WTC11 (cell line): ENCODE measurements around the gene SLC35G3. TPM values are rescaled to one million over a fixed set of nuclear protein-coding genes. Genes with fewer than 3 reads are reported as not detected.

Source experiments
- ATAC-seq: fragments of 200-7000 bp; cut with Tn5 transposase; 2 replicates; pipeline ENCODE4 v1.10.0; 2021; ENCODE audit warnings: mild to moderate bottlenecking, moderate library complexity
- CTCF ChIA-PET: fragments of 300-600 bp; sonication (Branson Sonifier 250); formaldehyde crosslinking; loops from one replicate; lab custom pipeline; 2021; ENCODE audit warnings: antibody characterized with exemption; lab: Charles Lee
- POLR2A ChIA-PET: fragments of 350-600 bp; sonication (Branson Sonifier 250); formaldehyde crosslinking; loops from one replicate; lab custom pipeline; 2021; ENCODE audit warnings: antibody characterized with exemption; lab: Charles Lee
- DNase-seq: peaks from one replicate; pipeline ENCODE4 v3.0.0; 2021; ENCODE audit warnings: low spot score
- H3K27ac Mint-ChIP-seq: 2 replicates; pipeline ENCODE4 v1.8.0; 2021; ENCODE audit warnings: mixed read lengths
- H3K27me3 Mint-ChIP-seq: 2 replicates; pipeline ENCODE4 v1.8.0; 2021; ENCODE audit warnings: low read depth, mild to moderate bottlenecking, moderate library complexity, mixed read lengths
- H3K36me3 Mint-ChIP-seq: 2 replicates; pipeline ENCODE4 v1.8.0; 2021; ENCODE audit warnings: mixed read lengths
- H3K4me1 Mint-ChIP-seq: 2 replicates; pipeline ENCODE4 v1.8.0; 2022; ENCODE audit warnings: mixed read lengths
- H3K4me3 Mint-ChIP-seq: 2 replicates; pipeline ENCODE4 v1.8.0; 2021; ENCODE audit warnings: mild to moderate bottlenecking, moderate library complexity, mixed read lengths
- H3K9me3 Mint-ChIP-seq: 2 replicates; pipeline ENCODE4 v1.8.0; 2021; ENCODE audit warnings: mixed read lengths
- AR ChIP-seq: fragments of 250-450 bp; sonication (Bioruptor Pico); IDR thresholded peaks from 2 replicates; pipeline ENCODE4 v1.9.0; 2021; ENCODE audit warnings: mild to moderate bottlenecking
- ATF2 ChIP-seq: sonication (generic); formaldehyde crosslinking; IDR thresholded peaks from 2 replicates; pipeline ENCODE4 v1.8.1; 2022; ENCODE audit warnings: low read depth, missing genetic modification reagents, borderline replicate concordance
- ATF3 ChIP-seq: sonication (generic); formaldehyde crosslinking; conservative IDR thresholded peaks from 2 replicates; pipeline ENCODE4 v1.8.1; 2022; ENCODE audit warnings: mild to moderate bottlenecking, missing genetic modification reagents
- ATF6 ChIP-seq: sonication (generic); formaldehyde crosslinking; IDR thresholded peaks from 2 replicates; pipeline ENCODE4 v1.8.1; 2023; ENCODE audit warnings: mild to moderate bottlenecking, missing genetic modification reagents
- CDX4 ChIP-seq: fragments of 250-450 bp; sonication (Bioruptor Pico); IDR thresholded peaks from 2 replicates; pipeline ENCODE4 v1.9.0; 2021; ENCODE audit warnings: moderate library complexity, mild to moderate bottlenecking, inconsistent platforms, borderline replicate concordance
- E2F1 ChIP-seq: sonication (generic); formaldehyde crosslinking; IDR thresholded peaks from 2 replicates; pipeline ENCODE4 v1.8.0; 2022; ENCODE audit warnings: mild to moderate bottlenecking, missing genetic modification reagents
- E2F5 ChIP-seq: sonication (generic); formaldehyde crosslinking; IDR thresholded peaks from 2 replicates; pipeline ENCODE4 v1.8.1; 2022; ENCODE audit warnings: mild to moderate bottlenecking, moderate library complexity, missing genetic modification reagents
- ELF4 ChIP-seq: sonication (generic); formaldehyde crosslinking; IDR thresholded peaks from 2 replicates; pipeline ENCODE4 v1.8.1; 2022; ENCODE audit warnings: low read depth, mild to moderate bottlenecking, moderate library complexity, missing genetic modification reagents
- KAT7 ChIP-seq: sonication (generic); formaldehyde crosslinking; IDR thresholded peaks from 2 replicates; pipeline ENCODE4 v1.8.1; 2023; ENCODE audit warnings: missing genetic modification reagents, mild to moderate bottlenecking, borderline replicate concordance
- MXD4 ChIP-seq: fragments of 250-450 bp; sonication (Bioruptor Pico); IDR thresholded peaks from 2 replicates; pipeline ENCODE4 v1.8.0; 2021; ENCODE audit warnings: mild to moderate bottlenecking, moderate library complexity, borderline replicate concordance
- NFATC4 ChIP-seq: fragments of 250-450 bp; sonication (Bioruptor Pico); IDR thresholded peaks from 2 replicates; pipeline ENCODE4 v1.9.0; 2021; ENCODE audit warnings: mild to moderate bottlenecking
- NR1H2 ChIP-seq: sonication (generic); formaldehyde crosslinking; IDR thresholded peaks from 2 replicates; pipeline ENCODE4 v1.9.0; 2021; ENCODE audit warnings: mild to moderate bottlenecking, moderate library complexity, missing genetic modification reagents
- PREB ChIP-seq: sonication (generic); formaldehyde crosslinking; IDR thresholded peaks from 2 replicates; pipeline ENCODE4 v1.8.1; 2022; ENCODE audit warnings: mild to moderate bottlenecking, missing genetic modification reagents, moderate library complexity, borderline replicate concordance
- RELA ChIP-seq: sonication (generic); formaldehyde crosslinking; IDR thresholded peaks from 2 replicates; pipeline ENCODE4 v1.8.1; 2022; ENCODE audit warnings: missing genetic modification reagents, mild to moderate bottlenecking, borderline replicate concordance
- SMAD3 ChIP-seq: sonication (generic); formaldehyde crosslinking; IDR thresholded peaks from 2 replicates; pipeline ENCODE4 v1.8.0; 2022; ENCODE audit warnings: missing genetic modification reagents, mild to moderate bottlenecking, borderline replicate concordance
- SOX15 ChIP-seq: fragments of 250-450 bp; sonication (Bioruptor Pico); IDR thresholded peaks from 2 replicates; pipeline ENCODE4 v1.9.0; 2021; ENCODE audit warnings: mild to moderate bottlenecking
- ZMAT4 ChIP-seq: fragments of 250-450 bp; sonication (Bioruptor Pico); IDR thresholded peaks from 2 replicates; pipeline ENCODE4 v1.9.0; 2021; ENCODE audit warnings: mild to moderate bottlenecking
- ZNF396 ChIP-seq: fragments of 250-450 bp; sonication (Bioruptor Pico); IDR thresholded peaks from 2 replicates; pipeline ENCODE4 v1.8.0; 2021; ENCODE audit warnings: mild to moderate bottlenecking, moderate library complexity, borderline replicate concordance
- ZNF423 ChIP-seq: fragments of 250-450 bp; sonication (Bioruptor Pico); IDR thresholded peaks from 2 replicates; pipeline ENCODE4 v2.1.2; 2022; ENCODE audit warnings: mild to moderate bottlenecking, moderate library complexity
- total RNA-seq: library from RNA; stranded (reverse); gene quantifications from 3 replicates; pipeline ENCODE4 v1.2.3, GENCODE V29; 2021

Gene SLC35G3
- total RNA-seq, 1 experiment from 2014 or later, result not detected

GRCh38 chr17:35218915-35219314 is 24.7 kb upstream of the SLC35G3 start:
- DNase-seq, result no peak
- TF ChIP-seq SOX15 (CRISPR knock-in tag) (no peak), KAT7 (CRISPR knock-in tag) (no peak), ZMAT4 (no peak), PREB (CRISPR knock-in tag) (no peak)
- Mint-ChIP-seq H3K4me1 (peaks cover 7% of the 10 kb centered on the region), H3K36me3 (peaks cover 3% of the 10 kb centered on the region), H3K27me3 (peaks cover 14% of the 10 kb centered on the region), H3K4me3 (no peak overlapping the region), H3K9me3 (peaks cover 17% of the 10 kb centered on the region), H3K27ac (no peak overlapping the region)
- ChIA-PET POLR2A (no interaction called here), CTCF (no interaction called here)
- ATAC-seq, result no peak

- no peak for TF ChIP-seq ZMAT4
- TF ChIP-seq AR (CRISPR knock-in tag), result no peak
- TF ChIP-seq CDX4 (CRISPR knock-in tag), result no peak
- TF ChIP-seq RELA, result no peak
- TF ChIP-seq ZNF396, result no peak
- no peak for TF ChIP-seq ATF2
- no peak for TF ChIP-seq ZNF423 (CRISPR knock-in tag)
- no peak for TF ChIP-seq PREB (CRISPR knock-in tag)
- TF ChIP-seq ELF4 (CRISPR knock-in tag), result no peak
- TF ChIP-seq ATF6, result no peak
- no peak for TF ChIP-seq E2F1 (CRISPR knock-in tag)
- TF ChIP-seq ATF3 (CRISPR knock-in tag), result no peak
- no peak for TF ChIP-seq MXD4
- TF ChIP-seq SOX15 (CRISPR knock-in tag), result no peak
- TF ChIP-seq E2F5 (CRISPR knock-in tag), result no peak
- TF ChIP-seq NFATC4, result no peak
- no peak for TF ChIP-seq SMAD3 (CRISPR knock-in tag)
- TF ChIP-seq NR1H2 (CRISPR knock-in tag), result no peak
- TF ChIP-seq, all 79 proteins: peak for 0
- ATAC-seq (no peak), DNase-seq (no peak)
- H3K4me3 Mint-ChIP-seq, result no peak overlapping the region
- H3K27ac Mint-ChIP-seq, result no peak overlapping the region
- peaks cover 18% of the 10 kb centered on the region for H3K27me3 Mint-ChIP-seq
- ChIA-PET CTCF (interaction anchor here (1.0 kb wide), 1 partner anchor 96 kb away, joined by 3 read pairs; no protein-coding TSS in a partner anchor), POLR2A (interaction anchor here (0.6 kb wide), 1 partner anchor 167 kb away, joined by 3 read pairs; no protein-coding TSS in a partner anchor)
- H3K4me1 Mint-ChIP-seq, result peaks cover 7% of the 10 kb centered on the region
- 0 out of 2 replicates have a peak, but pooled peaks cover 3% of the 10 kb centered on the region for H3K9me3 Mint-ChIP-seq
- H3K36me3 Mint-ChIP-seq, result no peaks in the 10 kb centered on the region
Observed at GRCh38 chr17:35217107-35217506, 22.9 kb upstream of the SLC35G3 start.
